IMR-90 (cell line): ENCODE measurements around the gene P4HA3. TPM values are rescaled to one million over a fixed set of nuclear protein-coding genes. Genes with fewer than 3 reads are reported as not detected.

Experiments
- ATAC-seq: fragments of 200-7000 bp; cut with Tn5 transposase; 2 replicates; pipeline ENCODE4 v1.9.1; 2020; ENCODE audit warnings: low read depth, mild to moderate bottlenecking, moderate library complexity
- BruUV-seq: library from RNA; stranded (reverse); fragments of 400-500 nt; replicated peaks from 2 replicates; lab custom pipeline; 2021; lab: Mats Ljungman, UMichigan
- CTCF ChIA-PET: fragments of 300-600 bp; formaldehyde crosslinking; extraction: SDS; loops from one replicate; lab custom pipeline; 2021; ENCODE audit warnings: antibody characterized with exemption; lab: Yijun Ruan, JAX
- POLR2A ChIA-PET: fragments of 300-600 bp; sonication (Branson Sonifier 250); formaldehyde crosslinking; loops from one replicate; lab custom pipeline; 2022; ENCODE audit warnings: antibody characterized with exemption; ENCODE audit not compliant: unreplicated experiment; lab: Charles Lee
- DNase-seq: peaks from one replicate; pipeline ENCODE4 v3.0.0; 2013
- H2AFZ ChIP-seq: replicated peaks from 2 replicates; pipeline ENCODE3; 2013; ENCODE audit warnings: low read length, mild to moderate bottlenecking; ENCODE audit not compliant: poor library complexity
- H2AK5ac ChIP-seq: 2 replicates; pipeline ENCODE4 v1.6.1; 2013; ENCODE audit warnings: low read depth, low read length, inconsistent platforms
- H2AK9ac ChIP-seq: replicated peaks from 2 replicates; pipeline ENCODE3; 2013; ENCODE audit warnings: mild to moderate bottlenecking, low read depth, low read length, moderate library complexity; ENCODE audit not compliant: poor library complexity
- H2BK120ac ChIP-seq: 2 replicates; pipeline ENCODE4 v1.6.1; 2013; ENCODE audit warnings: low read depth, low read length, inconsistent platforms
- H2BK15ac ChIP-seq: 3 replicates; pipeline ENCODE4 v1.6.1; 2013; ENCODE audit warnings: low read depth, low read length, inconsistent platforms
- H2BK20ac ChIP-seq: 2 replicates; pipeline ENCODE4 v1.6.1; 2013; ENCODE audit warnings: low read depth, mild to moderate bottlenecking, inconsistent platforms, low read length, moderate library complexity
- H2BK5ac ChIP-seq: 2 replicates; pipeline ENCODE4 v1.6.1; 2013; ENCODE audit warnings: mild to moderate bottlenecking, low read depth, low read length, inconsistent platforms; ENCODE audit not compliant: poor library complexity, severe bottlenecking
- H3K14ac ChIP-seq: replicated peaks from 2 replicates; pipeline ENCODE4 v1.6.1; 2013; ENCODE audit warnings: low read depth, low read length, inconsistent platforms
- H3K18ac ChIP-seq: 2 replicates; pipeline ENCODE4 v1.6.1; 2013; ENCODE audit warnings: low read depth, low read length, control low read depth
- H3K23ac ChIP-seq: 2 replicates; pipeline ENCODE4 v1.6.1; 2013; ENCODE audit warnings: low read depth, low read length, inconsistent platforms
- H3K27ac ChIP-seq: 2 replicates; pipeline ENCODE4 v1.5.1; 2013; ENCODE audit warnings: mild to moderate bottlenecking, control low read depth, low read length; ENCODE audit not compliant: insufficient read depth
- H3K27me3 ChIP-seq: 2 replicates; pipeline ENCODE4 v1.6.1; 2013; ENCODE audit warnings: low read length; ENCODE audit not compliant: control insufficient read depth, insufficient read depth
- H3K36me3 ChIP-seq: 2 replicates; pipeline ENCODE4 v1.6.1; 2013; ENCODE audit warnings: low read length, mixed read lengths; ENCODE audit not compliant: control insufficient read depth, insufficient read depth
- H3K4ac ChIP-seq: 2 replicates; pipeline ENCODE4 v1.6.1; 2013; ENCODE audit warnings: low read depth, low read length, inconsistent platforms
- H3K4me1 ChIP-seq: 2 replicates; pipeline ENCODE4 v1.6.1; 2013; ENCODE audit warnings: low read length, mixed read lengths; ENCODE audit not compliant: control insufficient read depth, insufficient read depth
- H3K4me2 ChIP-seq: 2 replicates; pipeline ENCODE4 v1.6.1; 2013; ENCODE audit warnings: low read depth, mild to moderate bottlenecking, control low read depth, low read length, moderate library complexity
- H3K4me3 ChIP-seq: 2 replicates; pipeline ENCODE4 v1.5.1; 2013; ENCODE audit warnings: low read depth, mild to moderate bottlenecking, control low read depth, low read length, moderate library complexity; ENCODE audit not compliant: insufficient read depth
- H3K56ac ChIP-seq: 2 replicates; pipeline ENCODE4 v1.6.1; 2013; ENCODE audit warnings: low read length, inconsistent platforms; ENCODE audit not compliant: insufficient read depth; ENCODE audit errors: extremely low read depth
- H3K79me1 ChIP-seq, 2 experiments: 2 replicates each; pipeline ENCODE4 v1.6.1; 2013; ENCODE audit warnings: low read length in 2 of 2, inconsistent platforms in 1 of 2, low read depth in 1 of 2
- H3K9ac ChIP-seq: 2 replicates; pipeline ENCODE4 v1.6.1; 2013; ENCODE audit warnings: low read depth, low read length, control low read depth
- H3K9me1 ChIP-seq: 2 replicates; pipeline ENCODE4 v1.6.1; 2013; ENCODE audit warnings: low read length, inconsistent platforms; ENCODE audit not compliant: insufficient read depth
- H3K9me3 ChIP-seq: 2 replicates; pipeline ENCODE4 v1.6.1; 2013; ENCODE audit warnings: low read length; ENCODE audit not compliant: control insufficient read depth, insufficient read depth
- H4K20me1 ChIP-seq: 2 replicates; pipeline ENCODE4 v1.6.1; 2013; ENCODE audit warnings: low read length, inconsistent platforms; ENCODE audit not compliant: insufficient read depth
- H4K5ac ChIP-seq: 2 replicates; pipeline ENCODE4 v1.6.1; 2013; ENCODE audit warnings: mild to moderate bottlenecking, low read depth, low read length, control low read depth
- H4K8ac ChIP-seq, 2 experiments: 2 replicates each; pipeline ENCODE4 v1.6.1; 2013; ENCODE audit warnings: low read depth in 2 of 2, low read length in 2 of 2, control low read depth in 1 of 2, inconsistent platforms in 1 of 2
- H4K91ac ChIP-seq: 2 replicates; pipeline ENCODE4 v1.6.1; 2013; ENCODE audit warnings: low read depth, low read length, inconsistent platforms; ENCODE audit not compliant: insufficient read depth
- BHLHE40 ChIP-seq: fragments of 150-350 bp; IDR thresholded peaks from 2 replicates; pipeline ENCODE4 v1.6.1; 2016; ENCODE audit warnings: mild to moderate bottlenecking, low read depth, low read length
- CEBPB ChIP-seq: IDR thresholded peaks from 2 replicates; pipeline ENCODE4 v1.6.1; 2012; ENCODE audit warnings: low read depth, low read length, improper control_type of control experiment
- CHD1 ChIP-seq: IDR thresholded peaks from 2 replicates; pipeline ENCODE4 v1.6.1; 2012; ENCODE audit warnings: low read depth, low read length, improper control_type of control experiment
- CTCF ChIP-seq: conservative IDR thresholded peaks from 2 replicates; pipeline ENCODE4 v1.5.1; 2012; ENCODE audit warnings: mild to moderate bottlenecking, low read depth, low read length, improper control_type of control experiment
- FOS ChIP-seq: fragments of 150-350 bp; IDR thresholded peaks from 2 replicates; pipeline ENCODE4 v1.6.1; 2016; ENCODE audit warnings: low read depth, low read length
- MAZ ChIP-seq: IDR thresholded peaks from 2 replicates; pipeline ENCODE4 v1.6.1; 2012; ENCODE audit warnings: low read depth, mild to moderate bottlenecking, low read length, improper control_type of control experiment, moderate library complexity, borderline replicate concordance
- POLR2A ChIP-seq: IDR thresholded peaks from 2 replicates; pipeline ENCODE4 v1.6.1; 2012; ENCODE audit warnings: mild to moderate bottlenecking, low read depth, low read length
- RAD21 ChIP-seq: IDR thresholded peaks from 2 replicates; pipeline ENCODE4 v1.6.1; 2012; ENCODE audit warnings: low read length, improper control_type of control experiment
- RCOR1 ChIP-seq: IDR thresholded peaks from 2 replicates; pipeline ENCODE4 v1.6.1; 2012; ENCODE audit warnings: mild to moderate bottlenecking, low read length, improper control_type of control experiment; ENCODE audit not compliant: insufficient replicate concordance
- SMC3 ChIP-seq: fragments of 150-350 bp; IDR thresholded peaks from 2 replicates; pipeline ENCODE4 v1.6.1; 2016; ENCODE audit warnings: low read depth, mild to moderate bottlenecking, antibody characterized with exemption, low read length, moderate library complexity
- USF2 ChIP-seq: fragments of 150-350 bp; IDR thresholded peaks from 2 replicates; pipeline ENCODE4 v1.6.1; 2017; ENCODE audit warnings: mild to moderate bottlenecking, antibody characterized with exemption, low read length, low read depth
- WGBS, 2 experiments: methylation state at CpG; one replicate each; pipeline versions ENCODE4 v1.1.5 to v1.1.7; 2013; ENCODE audit warnings: missing lambda C conversion rate in 2 of 2; ENCODE audit not compliant: insufficient read length in 1 of 2; ENCODE audit errors: extremely low coverage in 2 of 2; 5-methylcytosine and 5-hydroxymethylcytosine counted together
- dilution Hi-C: fragments of 300-500 bp; cut with HindIII; formaldehyde crosslinking; loops from one replicate; pipeline ENCODE4 v1.14.3; 2018; ENCODE audit warnings: low sequenced_read_pairs; ENCODE audit not compliant: unreplicated experiment
- in situ Hi-C: fragments of 300-500 bp; cut with MboI; formaldehyde crosslinking; loops from 3 replicates; pipeline ENCODE4 v1.14.3; 2019; ENCODE audit warnings: low sequenced_read_pairs, inconsistent platforms, mixed read lengths
- intact Hi-C: fragments of 100-400 bp; cut with micrococcal nuclease; formaldehyde crosslinking; loops from 2 replicates; pipeline ENCODE4 v1.10.0; 2022
- polyA plus RNA-seq, 3 experiments: library from polyadenylated mRNA; depleted of rRNA; stranded (reverse); fragments of >200 nt; gene quantifications; 2 replicates each; pipeline ENCODE4 v1.2.3, GENCODE V29; 2012; ENCODE audit warnings: low replicate concordance in 1 of 3
- total RNA-seq: library from RNA; depleted of rRNA; stranded (reverse); fragments of >200 nt; gene quantifications from 2 replicates; pipeline ENCODE4 v1.2.3, GENCODE V29; 2012

P4HA3 gene
- total and polyA plus RNA-seq, 2 of the 4 experiments (the other 2 are of a cell fraction), result 2.9 to 5.7 TPM

GRCh38 chr11:74338963-74339362, 27.5 kb upstream of the P4HA3 start:
- ATAC-seq (no peak), DNase-seq (no peak)
- Histone ChIP-seq H4K8ac (no peak overlapping the region), H3K4me1 (no peaks in the 10 kb centered on the region), H2BK15ac (no peak overlapping the region), H2BK120ac (no peak overlapping the region), H3K79me1 (no peaks in the 10 kb centered on the region), H3K9ac (no peak overlapping the region), H2BK20ac (no peak overlapping the region), H3K4ac (no peak overlapping the region), H3K4me2 (no peak overlapping the region), H2AFZ (no peak overlapping the region), H4K20me1 (no peaks in the 10 kb centered on the region), H3K14ac (no peak overlapping the region), H3K36me3 (peaks cover 2% of the 10 kb centered on the region; the same call in 1 of the 2 replicates), H3K4me3 (no peak overlapping the region), H2AK9ac (no peak overlapping the region), H3K27ac (no peak overlapping the region), H3K23ac (no peak overlapping the region), H3K27me3 (no peaks in the 10 kb centered on the region), H2BK5ac (no peak overlapping the region), H3K9me1 (no peaks in the 10 kb centered on the region; the same call in 1 of the 2 replicates), H2AK5ac (no peak overlapping the region), H4K91ac (no peak overlapping the region), H3K18ac (no peak overlapping the region), H3K9me3 (no peaks in the 10 kb centered on the region), H4K5ac (no peak overlapping the region), H3K56ac (no peak overlapping the region)
- BruUV-seq, result no TSS peak
- POLR2A ChIA-PET, result no interaction called here
- in situ Hi-C loops, result no loop called here
- CTCF ChIA-PET, result no interaction called here
- dilution Hi-C loops, result no loop called here
- intact Hi-C loops, result no loop called here
- TF ChIP-seq USF2, result no peak
- TF ChIP-seq SMC3, result no peak
- TF ChIP-seq CEBPB, result no peak
- no peak for TF ChIP-seq BHLHE40
- TF ChIP-seq MAZ, result no peak
- no peak for TF ChIP-seq CHD1
- TF ChIP-seq FOS, result no peak
- TF ChIP-seq POLR2A, result no peak
- no peak for TF ChIP-seq RCOR1
- TF ChIP-seq CTCF, result no peak
- no peak for TF ChIP-seq RAD21
- WGBS, 2 experiments, result no CpG with 5 or more reads among the region's 6 CpGs
